ENCODE data around the gene SRSF4. TPM values are rescaled to one million over a fixed set of nuclear protein-coding genes. Genes with fewer than 3 reads are reported as not detected.
"Not testable (repeated sequence)": the region's sequence is repeated elsewhere in the genome, so short reads cannot be mapped to it uniquely, and the experiment has no call there.

The SRSF4 gene
- total RNA-seq, 1 donor from 2014 or later = 34.5 TPM

DNA sequence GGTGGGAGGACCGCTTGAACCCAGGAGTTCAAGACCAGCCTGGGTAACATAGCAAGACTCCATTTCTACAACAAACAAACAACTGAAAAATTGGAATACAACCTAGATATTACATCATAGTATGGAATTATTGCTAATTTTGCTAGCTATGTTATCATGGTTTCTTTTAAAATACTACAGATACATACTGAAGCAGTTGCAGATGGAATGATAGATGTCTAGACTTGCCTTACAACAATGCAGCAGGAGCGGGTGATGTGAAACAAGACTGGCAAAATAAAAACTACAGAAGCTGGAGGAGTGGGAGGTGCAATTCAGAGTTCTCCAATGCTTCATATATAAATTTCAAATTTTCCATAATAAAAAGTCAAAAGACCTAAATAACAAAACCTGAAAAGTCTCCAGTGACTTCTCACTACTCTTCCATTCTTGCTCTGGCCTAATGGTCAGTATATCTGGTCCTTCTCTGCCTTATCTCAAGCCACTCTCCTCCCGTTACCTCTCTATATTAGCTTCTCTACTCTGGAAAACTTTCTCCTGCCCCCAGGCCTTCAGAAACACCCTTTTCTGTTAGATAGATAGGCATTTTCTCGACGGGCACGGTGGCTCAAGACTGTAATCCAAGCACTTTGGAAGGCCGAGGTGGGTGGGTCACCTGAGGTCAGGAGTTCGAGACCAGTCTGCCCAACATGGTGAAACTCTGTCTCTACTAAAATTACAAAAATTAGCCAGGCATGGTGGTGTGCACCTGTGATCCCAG, 29.5 kb downstream of the SRSF4 start:
- TF ChIP-seq, protein P1, sequence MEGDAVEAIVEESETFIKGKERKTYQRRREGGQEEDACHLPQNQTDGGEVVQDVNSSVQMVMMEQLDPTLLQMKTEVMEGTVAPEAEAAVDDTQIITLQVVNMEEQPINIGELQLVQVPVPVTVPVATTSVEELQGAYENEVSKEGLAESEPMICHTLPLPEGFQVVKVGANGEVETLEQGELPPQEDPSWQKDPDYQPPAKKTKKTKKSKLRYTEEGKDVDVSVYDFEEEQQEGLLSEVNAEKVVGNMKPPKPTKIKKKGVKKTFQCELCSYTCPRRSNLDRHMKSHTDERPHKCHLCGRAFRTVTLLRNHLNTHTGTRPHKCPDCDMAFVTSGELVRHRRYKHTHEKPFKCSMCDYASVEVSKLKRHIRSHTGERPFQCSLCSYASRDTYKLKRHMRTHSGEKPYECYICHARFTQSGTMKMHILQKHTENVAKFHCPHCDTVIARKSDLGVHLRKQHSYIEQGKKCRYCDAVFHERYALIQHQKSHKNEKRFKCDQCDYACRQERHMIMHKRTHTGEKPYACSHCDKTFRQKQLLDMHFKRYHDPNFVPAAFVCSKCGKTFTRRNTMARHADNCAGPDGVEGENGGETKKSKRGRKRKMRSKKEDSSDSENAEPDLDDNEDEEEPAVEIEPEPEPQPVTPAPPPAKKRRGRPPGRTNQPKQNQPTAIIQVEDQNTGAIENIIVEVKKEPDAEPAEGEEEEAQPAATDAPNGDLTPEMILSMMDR (IDR thresholded peaks at IDR 0.05; ENCODE audit: insufficient read depth, low read length, severe bottlenecking) = no peak
- DNase-seq (ENCODE audit: low read depth) = no peak

DNA sequence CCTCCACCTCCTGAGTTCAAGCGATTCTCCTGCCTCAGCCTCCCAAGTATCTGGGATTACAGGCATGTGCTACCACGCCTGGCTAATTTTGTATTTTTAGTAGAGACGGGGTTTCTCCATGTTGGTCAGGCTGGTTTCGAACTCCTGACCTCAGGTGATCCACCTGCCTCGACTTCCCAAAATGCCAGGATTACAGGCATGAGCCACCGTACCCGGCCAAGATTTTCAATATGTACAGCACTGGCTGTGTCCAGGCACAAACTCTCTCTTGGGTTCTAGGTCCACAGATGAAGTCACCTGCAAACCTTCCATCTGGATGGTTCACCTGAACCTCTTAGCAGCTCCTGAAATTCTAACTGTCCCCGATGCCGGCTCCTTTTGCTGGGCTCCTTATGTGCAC, 31.4 kb downstream of the SRSF4 start:
- not testable (repeated sequence) for FAIRE-seq; DNase-seq (ENCODE audit: low read depth); H3K27me3 ChIP-seq (ENCODE audit: control insufficient read depth, insufficient read depth, low read length); H3K4me3 ChIP-seq (ENCODE audit: low read depth, low read length)
- H3K36me3 ChIP-seq (ENCODE audit: control insufficient read depth, insufficient read depth, low read length) = peaks cover 33% of the 10 kb centered on the region

More for the DNA sequence above, 29.5 kb downstream of the SRSF4 start:
- FAIRE-seq = no peak
- H3K36me3 ChIP-seq (ENCODE audit: control insufficient read depth, insufficient read depth, low read length) = peaks cover 32% of the 10 kb centered on the region
- no peaks in the 10 kb centered on the region for H3K27me3 ChIP-seq (ENCODE audit: control insufficient read depth, insufficient read depth, low read length)
- H3K4me3 ChIP-seq (ENCODE audit: low read depth, low read length) = no peak overlapping the region

DNA sequence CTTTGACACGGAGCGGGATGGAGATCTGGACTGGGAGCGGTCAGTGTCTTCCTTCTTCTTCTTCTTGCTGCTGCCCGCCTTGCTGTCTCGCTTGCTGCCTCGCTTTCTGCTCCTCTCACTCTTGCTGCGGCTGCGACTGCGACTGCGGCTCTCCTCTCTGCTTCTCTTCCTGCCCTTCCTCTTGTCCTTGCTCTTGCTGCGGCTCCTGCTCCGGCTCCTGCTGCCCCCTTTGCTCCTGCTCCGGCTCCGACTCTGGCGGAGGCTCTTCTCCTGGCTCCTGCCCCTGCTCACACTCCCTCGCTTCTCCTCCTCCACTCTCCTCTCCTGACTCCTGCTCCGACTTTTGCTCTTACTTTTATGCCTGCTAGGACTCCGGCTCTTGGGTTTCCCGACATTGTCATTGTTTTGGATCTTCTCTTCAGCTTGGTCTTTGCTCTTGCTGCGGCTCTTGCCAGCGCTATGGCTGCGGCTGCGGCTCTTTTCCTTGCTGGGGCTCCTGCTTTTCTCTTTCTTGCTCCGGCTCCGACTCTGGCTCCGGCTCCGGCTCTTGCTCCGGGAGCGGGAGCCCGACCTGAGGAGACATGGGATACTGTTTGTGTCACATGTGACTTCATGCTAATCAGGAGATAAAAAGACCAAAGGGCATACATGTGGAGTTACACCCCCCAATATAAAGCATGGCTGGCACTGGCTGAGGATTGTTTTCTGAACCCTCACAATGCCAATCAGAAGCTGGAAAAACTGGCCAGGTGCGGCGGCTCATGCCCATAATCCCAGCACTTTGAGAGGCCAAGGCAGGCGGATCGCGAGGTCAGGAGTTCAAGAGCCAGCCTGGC, 32.8 kb downstream of the SRSF4 start:
- FAIRE-seq (no peak), DNase-seq (ENCODE audit: low read depth) (no peak)
- Histone ChIP-seq H3K4me3 (ENCODE audit: low read depth, low read length) (no peak overlapping the region), H3K36me3 (ENCODE audit: control insufficient read depth, insufficient read depth, low read length) (peaks cover 30% of the 10 kb centered on the region), H3K27me3 (ENCODE audit: control insufficient read depth, insufficient read depth, low read length) (no peaks in the 10 kb centered on the region)
- TF ChIP-seq, protein P1 (IDR thresholded peaks at IDR 0.05; ENCODE audit: insufficient read depth, low read length, severe bottlenecking) = no peak

DNA sequence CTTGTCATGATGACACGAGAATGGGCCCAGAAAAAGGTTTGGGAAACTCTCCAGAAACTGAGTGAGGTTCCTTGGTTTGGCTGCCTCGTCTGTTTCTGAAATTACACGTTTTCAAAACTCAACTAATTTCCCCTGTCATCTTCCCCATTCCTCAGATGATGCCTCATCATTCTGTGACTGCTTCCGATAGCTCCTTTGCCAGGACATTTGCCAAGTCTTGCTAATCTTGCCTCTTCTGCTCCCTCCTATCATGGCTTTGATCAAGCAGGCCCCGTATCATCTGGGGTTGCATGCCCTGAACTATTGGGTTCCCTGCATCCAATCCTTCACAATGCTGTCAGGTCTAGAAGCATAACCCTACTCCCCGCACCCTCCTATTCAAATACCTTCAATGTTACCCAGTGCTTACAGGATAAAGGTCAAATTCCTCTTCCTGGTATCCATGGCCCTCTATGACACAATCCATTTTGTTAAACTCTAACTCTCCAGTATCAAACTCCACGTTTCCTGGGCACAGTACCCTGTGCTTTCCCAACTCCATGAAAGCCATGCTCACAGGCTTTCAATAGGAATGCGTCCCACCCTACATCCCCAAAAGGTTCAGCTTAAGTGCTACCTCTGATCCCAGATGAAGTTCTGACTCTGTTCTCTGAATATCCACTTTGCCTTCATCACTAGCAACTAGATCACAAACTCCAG, 35.8 kb downstream of the SRSF4 start:
- no peaks in the 10 kb centered on the region for H3K27me3 ChIP-seq (ENCODE audit: control insufficient read depth, insufficient read depth, low read length)
- H3K36me3 ChIP-seq (ENCODE audit: control insufficient read depth, insufficient read depth, low read length) = peaks cover 18% of the 10 kb centered on the region
- no peak overlapping the region for H3K4me3 ChIP-seq (ENCODE audit: low read depth, low read length)
- TF ChIP-seq, protein P1 (IDR thresholded peaks at IDR 0.05; ENCODE audit: insufficient read depth, low read length, severe bottlenecking) = no peak
- DNase-seq (ENCODE audit: low read depth) = peak; percentile 34
- peak; percentile 7 for FAIRE-seq

DNA sequence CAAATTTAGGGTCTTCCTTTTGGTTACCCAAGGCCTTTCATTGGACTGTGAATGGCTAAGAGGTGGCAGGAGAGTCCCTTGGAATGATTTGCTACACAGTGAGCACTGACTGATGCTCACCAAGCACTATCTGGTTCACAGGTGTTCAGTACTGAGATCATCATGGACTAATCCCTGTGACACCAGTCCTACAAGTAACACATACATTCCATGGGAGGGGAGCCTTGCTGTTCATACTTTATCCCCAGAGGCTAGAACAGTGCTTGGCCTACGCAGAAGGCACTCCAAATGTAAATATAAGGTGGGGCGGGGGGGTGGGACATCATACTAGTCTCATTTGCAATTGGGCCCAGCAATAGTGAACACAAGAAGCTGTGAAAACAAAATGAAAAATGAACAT, 37.5 kb downstream of the SRSF4 start:
- DNase-seq (ENCODE audit: low read depth) = no peak
- Histone ChIP-seq H3K27me3 (ENCODE audit: control insufficient read depth, insufficient read depth, low read length) (no peaks in the 10 kb centered on the region), H3K4me3 (ENCODE audit: low read depth, low read length) (no peak overlapping the region), H3K36me3 (ENCODE audit: control insufficient read depth, insufficient read depth, low read length) (peaks cover 14% of the 10 kb centered on the region)
- no peak for FAIRE-seq
- TF ChIP-seq, protein P1 (IDR thresholded peaks at IDR 0.05; ENCODE audit: insufficient read depth, low read length, severe bottlenecking) = no peak

DNA sequence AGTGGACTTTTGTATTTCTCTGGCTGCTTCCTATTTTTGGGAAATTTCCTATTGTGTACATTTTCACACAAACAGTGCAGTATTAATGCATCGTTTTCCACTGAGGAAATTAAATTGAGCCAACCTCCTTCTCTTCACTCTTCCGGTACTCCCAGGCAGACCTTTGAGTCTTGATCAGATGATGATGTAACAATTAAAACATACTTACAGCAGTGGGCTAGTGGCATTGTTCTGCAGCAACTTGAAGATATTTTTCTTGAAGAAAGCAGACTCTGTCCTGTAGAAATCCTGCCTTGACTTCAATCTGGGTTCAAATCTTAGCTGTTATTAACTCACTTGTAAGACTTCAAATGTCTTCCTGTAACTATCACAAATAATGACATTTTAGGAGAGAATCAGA, 39.0 kb downstream of the SRSF4 start:
- TF ChIP-seq, protein P1 (IDR thresholded peaks at IDR 0.05; ENCODE audit: insufficient read depth, low read length, severe bottlenecking) = no peak
- H3K27me3 ChIP-seq (ENCODE audit: control insufficient read depth, insufficient read depth, low read length) = no peaks in the 10 kb centered on the region
- H3K4me3 ChIP-seq (ENCODE audit: low read depth, low read length) = no peak overlapping the region
- peaks cover 3% of the 10 kb centered on the region for H3K36me3 ChIP-seq (ENCODE audit: control insufficient read depth, insufficient read depth, low read length)
- DNase-seq (ENCODE audit: low read depth) (no peak), FAIRE-seq (no peak)

Measured in bronchial epithelial cell (primary cell).